Keratinocyte (primary cell): ENCODE data around the gene PERP. TPM values are rescaled to one million over a fixed set of nuclear protein-coding genes. Genes with fewer than 3 reads are reported as not detected.

Experiments
- DNase-seq: peaks from one replicate; pipeline ENCODE4 v3.0.0-alpha.2; 2011; ENCODE audit warnings: low read depth, missing footprints, low spot score
- FAIRE-seq: peaks from 2 replicates; lab custom pipeline; 2011; peaks lifted over from hg19 to GRCh38; lab: Jason Lieb, UNC
- H2AFZ ChIP-seq: 2 replicates; pipeline ENCODE4 v1.6.0; 2012; ENCODE audit warnings: low read length, control low read depth, inconsistent platforms; ENCODE audit not compliant: control insufficient read depth
- H3K27ac ChIP-seq: 2 replicates; pipeline ENCODE4 v1.5.1; 2011; ENCODE audit warnings: low read length; ENCODE audit not compliant: control insufficient read depth, insufficient read depth
- H3K27me3 ChIP-seq: 3 replicates; pipeline ENCODE4 v1.6.0; 2011; ENCODE audit warnings: low read length; ENCODE audit not compliant: control insufficient read depth, insufficient read depth; ENCODE audit errors: extremely low read depth
- H3K36me3 ChIP-seq, 2 experiments: 2 replicates in 1 of 2; 3 replicates in 1 of 2; pipeline ENCODE4 v1.5.1; 2011; ENCODE audit warnings: low read length in 2 of 2, mild to moderate bottlenecking in 1 of 2; ENCODE audit not compliant: control insufficient read depth in 2 of 2, insufficient read depth in 2 of 2; ENCODE audit errors: extremely low read depth in 1 of 2
- H3K4me1 ChIP-seq: 3 replicates; pipeline ENCODE4 v1.5.1; 2011; ENCODE audit warnings: low read length; ENCODE audit not compliant: control insufficient read depth, insufficient read depth; ENCODE audit errors: extremely low read depth
- H3K4me2 ChIP-seq: 3 replicates; pipeline ENCODE4 v1.6.0; 2011; ENCODE audit warnings: low read depth, low read length; ENCODE audit not compliant: control insufficient read depth, insufficient read depth; ENCODE audit errors: extremely low read depth
- H3K4me3 ChIP-seq, 3 experiments: fragments of 200-600 bp in 1 of 3; sonication (generic) in 1 of 3; 2 replicates in 2 of 3; 3 replicates in 1 of 3; pipeline ENCODE4 v1.5.1; 2011 to 2016; ENCODE audit warnings: low read length in 3 of 3, mild to moderate bottlenecking in 3 of 3, control low read depth in 2 of 3, inconsistent platforms in 1 of 3, low read depth in 1 of 3, mixed read lengths in 1 of 3, mixed run types in 1 of 3, moderate library complexity in 1 of 3; ENCODE audit not compliant: control insufficient read depth in 2 of 3, insufficient read depth in 2 of 3; ENCODE audit errors: extremely low read depth in 1 of 3
- H3K79me2 ChIP-seq: 2 replicates; pipeline ENCODE4 v1.6.0; 2012; ENCODE audit warnings: low read length; ENCODE audit not compliant: control insufficient read depth, insufficient read depth
- H3K9ac ChIP-seq: 3 replicates; pipeline ENCODE4 v1.6.0; 2011; ENCODE audit warnings: low read length; ENCODE audit not compliant: control insufficient read depth, insufficient read depth; ENCODE audit errors: extremely low read depth
- H3K9me1 ChIP-seq: 3 replicates; pipeline ENCODE4 v1.6.0; 2011; ENCODE audit warnings: low read length; ENCODE audit not compliant: control insufficient read depth, insufficient read depth; ENCODE audit errors: extremely low read depth
- H3K9me3 ChIP-seq: 2 replicates; pipeline ENCODE4 v1.5.1; 2012; ENCODE audit warnings: low read depth, low read length; ENCODE audit not compliant: control insufficient read depth
- H4K20me1 ChIP-seq: 3 replicates; pipeline ENCODE4 v1.6.0; 2011; ENCODE audit warnings: low read length; ENCODE audit not compliant: control insufficient read depth, insufficient read depth; ENCODE audit errors: extremely low read depth
- EZH2 ChIP-seq: IDR thresholded peaks from one replicate; pipeline ENCODE4 v1.6.1; 2012; ENCODE audit warnings: inconsistent platforms, mild to moderate bottlenecking, low read length, moderate library complexity
- dilution Hi-C: fragments of 300-500 bp; cut with MboI; formaldehyde crosslinking; loops from one replicate; pipeline ENCODE4 v1.7.0; 2020; ENCODE audit warnings: low sequenced_read_pairs; ENCODE audit not compliant: extremely low pct_ligation_motif_present
- polyA plus RNA-seq, 5 experiments: library from polyadenylated mRNA; depleted of rRNA in 3 of 5; stranded (reverse) in 3 of 5; stranded (forward) in 1 of 5; unstranded in 1 of 5; fragments of >200 nt; gene quantifications; 1 replicate in 1 of 5; 2 replicates in 3 of 5; 3 replicates in 1 of 5; pipeline versions ENCODE4 v1.2.1 to v1.2.3, GENCODE V29; 2011 to 2012; ENCODE audit warnings: missing spikeins in 2 of 5, low read depth in 1 of 5, low replicate concordance in 1 of 5
- TF ChIP-seq, protein P1 (sequence below), 3 experiments: IDR thresholded peaks in 1 of 3; conservative IDR thresholded peaks in 1 of 3; optimal IDR thresholded peaks in 1 of 3; 2 replicates in 2 of 3; 3 replicates in 1 of 3; pipeline versions ENCODE3 to v1.5.1; 2011; ENCODE audit warnings: low read length in 3 of 3, mild to moderate bottlenecking in 3 of 3, moderate library complexity in 2 of 3, control low read depth in 1 of 3, inconsistent platforms in 1 of 3; ENCODE audit not compliant: insufficient read depth in 2 of 3; ENCODE audit errors: extremely low read depth in 1 of 3

Gene PERP
- polyA plus RNA-seq, 1 donor (not counting 4 experiments of a cell fraction or from before 2014, with no cell fraction given) = 525 TPM

DNA sequence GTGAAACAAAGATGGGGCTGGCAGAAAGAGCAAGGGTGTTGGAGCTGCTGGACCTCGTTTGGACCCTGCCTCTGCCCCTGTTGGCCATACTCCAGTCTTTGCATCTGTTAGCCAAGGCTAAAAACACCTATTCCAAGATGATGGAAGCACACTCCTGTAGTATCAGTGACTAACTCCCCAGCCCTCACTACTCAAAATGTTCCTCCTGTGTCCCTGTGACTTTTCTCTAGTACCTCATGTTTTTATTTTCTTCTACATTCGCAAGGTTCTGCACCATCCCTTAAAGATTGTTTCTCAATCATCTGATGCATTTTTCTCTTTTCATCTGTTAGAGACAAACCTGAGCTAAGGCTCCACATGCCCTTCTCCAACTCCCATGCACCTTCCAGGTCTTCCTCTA lies 8.9 kb downstream of the PERP start:
- Histone ChIP-seq H3K9me1 (no peaks in the 10 kb centered on the region), H3K36me3 (peaks cover 9 to 29% of the 10 kb centered on the region in 2 experiments), H4K20me1 (peaks cover 5% of the 10 kb centered on the region), H3K27me3 (no peaks in the 10 kb centered on the region), H3K4me1 (peaks cover 50% of the 10 kb centered on the region), H3K4me2 (peak overlapping the region; percentile 2), H3K79me2 (peaks cover 94% of the 10 kb centered on the region), H3K9ac (no peak overlapping the region), H2AFZ (no peak overlapping the region), H3K4me3 (no peak overlapping the region), H3K27ac (peak overlapping the region; percentile 11), H3K9me3 (no peaks in the 10 kb centered on the region)
- dilution Hi-C loops = no loop called here
- FAIRE-seq = no peak
- TF ChIP-seq, protein P1, sequence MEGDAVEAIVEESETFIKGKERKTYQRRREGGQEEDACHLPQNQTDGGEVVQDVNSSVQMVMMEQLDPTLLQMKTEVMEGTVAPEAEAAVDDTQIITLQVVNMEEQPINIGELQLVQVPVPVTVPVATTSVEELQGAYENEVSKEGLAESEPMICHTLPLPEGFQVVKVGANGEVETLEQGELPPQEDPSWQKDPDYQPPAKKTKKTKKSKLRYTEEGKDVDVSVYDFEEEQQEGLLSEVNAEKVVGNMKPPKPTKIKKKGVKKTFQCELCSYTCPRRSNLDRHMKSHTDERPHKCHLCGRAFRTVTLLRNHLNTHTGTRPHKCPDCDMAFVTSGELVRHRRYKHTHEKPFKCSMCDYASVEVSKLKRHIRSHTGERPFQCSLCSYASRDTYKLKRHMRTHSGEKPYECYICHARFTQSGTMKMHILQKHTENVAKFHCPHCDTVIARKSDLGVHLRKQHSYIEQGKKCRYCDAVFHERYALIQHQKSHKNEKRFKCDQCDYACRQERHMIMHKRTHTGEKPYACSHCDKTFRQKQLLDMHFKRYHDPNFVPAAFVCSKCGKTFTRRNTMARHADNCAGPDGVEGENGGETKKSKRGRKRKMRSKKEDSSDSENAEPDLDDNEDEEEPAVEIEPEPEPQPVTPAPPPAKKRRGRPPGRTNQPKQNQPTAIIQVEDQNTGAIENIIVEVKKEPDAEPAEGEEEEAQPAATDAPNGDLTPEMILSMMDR (optimal IDR thresholded peaks at IDR 0.05 in 1 of 3, IDR thresholded peaks at IDR 0.05 in 1 of 3, conservative IDR thresholded peaks at IDR 0.05 in 1 of 3; ENCODE audit: extremely low read depth in 1 of 3, insufficient read depth in 2 of 3, low read length in 3 of 3) = no peak
- TF ChIP-seq EZH2 = no peak
- no peak for DNase-seq

DNA sequence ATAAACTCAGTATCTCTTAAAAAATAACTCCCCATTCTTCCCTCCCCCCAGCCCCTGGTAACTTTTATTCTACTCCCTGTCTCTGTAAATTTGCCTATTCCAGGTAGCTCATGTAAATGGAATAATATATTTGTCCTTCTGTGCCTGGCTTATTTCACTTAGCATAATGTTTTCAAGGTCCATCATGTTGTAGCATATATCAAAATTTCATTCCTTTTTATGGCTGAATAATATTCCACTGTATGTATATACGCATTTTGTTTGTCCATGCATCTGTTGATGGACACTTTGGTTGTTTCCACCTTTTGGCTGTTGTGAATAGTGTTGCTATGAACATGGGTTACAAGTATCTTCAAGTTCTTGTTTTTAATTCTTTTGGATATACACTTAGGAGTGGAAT lies 13.0 kb downstream of the PERP start:
- no peak overlapping the region for H3K9ac ChIP-seq
- H3K4me1 ChIP-seq = peaks cover 25% of the 10 kb centered on the region
- H3K4me2 ChIP-seq = no peak overlapping the region
- H3K4me3 ChIP-seq = no peak overlapping the region
- FAIRE-seq (no peak), DNase-seq (no peak)
- H3K9me3 ChIP-seq = no peaks in the 10 kb centered on the region
- dilution Hi-C loops = no loop called here
- H2AFZ ChIP-seq = no peak overlapping the region
- peaks cover 5% of the 10 kb centered on the region for H4K20me1 ChIP-seq
- H3K79me2 ChIP-seq = peaks cover 68% of the 10 kb centered on the region
- H3K9me1 ChIP-seq = no peaks in the 10 kb centered on the region
- TF ChIP-seq, protein P1 (optimal IDR thresholded peaks at IDR 0.05 in 1 of 3, IDR thresholded peaks at IDR 0.05 in 1 of 3, conservative IDR thresholded peaks at IDR 0.05 in 1 of 3; ENCODE audit: extremely low read depth in 1 of 3, insufficient read depth in 2 of 3, low read length in 3 of 3) = no peak
- TF ChIP-seq EZH2 = no peak
- no peaks in the 10 kb centered on the region for H3K27me3 ChIP-seq
- H3K36me3 ChIP-seq = peaks cover 14 to 43% of the 10 kb centered on the region in 2 experiments
- no peak overlapping the region for H3K27ac ChIP-seq
